Ramos (cell line): ENCODE results near the gene C18orf54.
"Not testable (repeated sequence)": the region's sequence is repeated elsewhere in the genome, so short reads cannot be mapped to it uniquely, and the experiment has no call there.

Source experiments
- in situ Hi-C: fragments of 300-500 bp; cut with MboI; formaldehyde crosslinking; loops from one replicate; pipeline ENCODE4 v1.14.3; 2022; ENCODE audit warnings: low sequenced_read_pairs; ENCODE audit not compliant: unreplicated experiment

C18orf54 gene

GRCh38 chr18:54386800-54387495 is 29.2 kb downstream of the C18orf54 start:
- in situ Hi-C loops, result not testable (repeated sequence)

- in situ Hi-C loops, result no loop called here
Observed at GRCh38 chr18:54387631-54388030, 29.9 kb downstream of the C18orf54 start.

- in situ Hi-C loops, result no loop called here
Observed at GRCh38 chr18:54388203-54389142, 30.8 kb downstream of the C18orf54 start.

DNA sequence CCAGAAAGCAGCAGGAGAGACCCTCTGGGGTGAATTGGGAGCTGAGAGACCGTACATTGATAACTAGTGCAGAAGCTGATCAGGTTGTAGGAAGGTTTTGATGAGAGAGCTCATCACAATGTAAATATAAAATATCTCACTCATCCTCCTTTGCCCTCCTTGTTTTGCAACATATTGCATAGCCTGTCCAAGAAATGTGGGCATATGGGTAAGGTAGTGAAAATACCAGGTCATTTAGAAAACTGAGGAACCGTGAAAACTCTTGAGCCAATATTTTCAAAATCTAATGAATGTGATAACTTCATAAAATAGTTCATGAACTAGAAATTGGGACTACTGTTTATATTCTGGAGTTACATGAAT is 31.4 kb downstream of the C18orf54 start:
- in situ Hi-C loops, result no loop called here

DNA sequence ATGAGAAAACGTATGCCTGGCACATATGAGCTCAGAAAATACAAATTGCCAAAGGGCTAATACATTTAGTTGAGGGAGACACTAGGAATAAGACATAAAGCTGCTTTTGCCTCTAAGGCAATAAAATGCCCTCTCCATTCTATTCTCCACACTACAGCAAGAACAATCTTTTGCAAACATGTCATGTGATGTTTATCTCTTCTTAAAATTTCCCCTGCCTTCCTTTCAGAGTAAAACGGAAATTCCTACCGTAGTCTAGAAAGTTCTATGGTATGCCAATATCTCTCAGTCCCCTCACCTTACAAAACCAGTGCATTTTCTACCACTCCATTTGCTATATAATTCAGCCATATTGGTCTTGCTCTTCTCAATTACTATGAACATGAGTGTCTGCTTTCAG is 33.1 kb downstream of the C18orf54 start:
- in situ Hi-C loops, result no loop called here

DNA sequence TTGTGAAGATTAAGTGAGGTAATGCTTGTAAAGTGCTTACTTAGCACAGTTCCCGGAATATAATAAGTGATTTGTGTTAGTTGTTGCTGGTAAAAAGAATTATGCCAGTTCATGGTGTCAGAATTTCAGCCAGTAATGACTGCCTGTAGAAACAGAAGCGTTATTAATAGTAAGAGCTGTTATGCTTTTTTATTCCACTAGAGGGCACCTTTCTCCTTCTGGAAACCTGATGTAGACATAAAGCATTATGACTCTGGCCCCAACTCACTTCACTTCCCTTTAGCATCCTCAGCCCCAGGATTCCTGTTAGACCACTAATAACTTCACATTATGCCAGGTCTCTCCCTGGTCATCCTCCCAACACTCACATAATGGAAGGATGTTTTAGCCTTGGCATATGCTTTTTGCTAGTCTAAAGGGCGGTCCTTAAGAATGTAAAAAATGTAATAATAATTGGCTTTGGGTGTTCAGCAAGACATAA is 34.9 kb downstream of the C18orf54 start:
- in situ Hi-C loops, result no loop called here

DNA sequence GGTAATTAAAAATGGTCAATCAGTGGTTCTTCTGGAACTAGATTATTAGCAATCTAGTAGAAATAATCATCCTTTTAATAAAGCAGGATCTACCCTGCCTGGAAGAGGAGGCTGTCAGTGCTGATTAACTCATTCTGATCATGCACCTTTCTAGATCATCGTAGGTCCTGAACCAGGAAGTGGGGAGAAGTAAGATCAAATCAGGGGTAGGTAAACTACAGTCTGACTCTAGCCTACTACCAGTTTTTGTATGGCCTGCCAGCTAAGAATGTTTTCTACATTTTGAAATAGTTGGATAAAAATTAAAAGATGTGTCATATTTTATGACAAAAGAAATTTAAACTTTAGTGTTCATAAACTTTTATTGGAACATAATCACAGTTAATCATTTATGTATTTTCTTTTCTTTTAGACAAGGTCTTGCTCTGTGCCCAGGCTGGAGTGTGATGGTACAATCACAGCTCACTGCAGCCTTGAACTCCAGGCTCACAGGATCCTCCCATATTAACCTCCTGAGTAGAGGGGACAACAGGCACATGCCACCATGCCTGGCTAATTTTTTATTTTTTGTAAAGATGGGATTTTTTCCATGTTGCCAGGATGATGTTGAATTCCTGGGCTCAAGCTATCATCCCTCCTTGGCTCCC is 36.1 kb downstream of the C18orf54 start:
- in situ Hi-C loops, result no loop called here

DNA sequence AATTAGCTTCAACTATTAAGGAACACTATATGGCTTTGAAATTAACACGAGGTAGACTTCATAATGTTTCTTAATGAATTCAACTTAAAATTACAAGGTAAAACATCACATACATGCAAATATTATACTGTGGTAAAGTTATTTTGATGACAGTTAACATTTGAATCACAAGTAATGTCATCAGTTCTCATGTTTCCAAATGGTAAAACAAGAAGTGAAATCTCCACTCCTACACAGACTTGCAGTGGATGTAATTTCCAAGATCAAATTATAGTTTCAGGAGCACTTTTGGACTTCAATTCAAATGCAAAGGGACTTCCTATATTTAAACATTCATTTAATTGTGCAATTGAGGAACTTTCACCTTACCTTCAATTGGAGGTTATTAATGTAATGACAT is 39.1 kb downstream of the C18orf54 start:
- in situ Hi-C loops, result no loop called here

DNA sequence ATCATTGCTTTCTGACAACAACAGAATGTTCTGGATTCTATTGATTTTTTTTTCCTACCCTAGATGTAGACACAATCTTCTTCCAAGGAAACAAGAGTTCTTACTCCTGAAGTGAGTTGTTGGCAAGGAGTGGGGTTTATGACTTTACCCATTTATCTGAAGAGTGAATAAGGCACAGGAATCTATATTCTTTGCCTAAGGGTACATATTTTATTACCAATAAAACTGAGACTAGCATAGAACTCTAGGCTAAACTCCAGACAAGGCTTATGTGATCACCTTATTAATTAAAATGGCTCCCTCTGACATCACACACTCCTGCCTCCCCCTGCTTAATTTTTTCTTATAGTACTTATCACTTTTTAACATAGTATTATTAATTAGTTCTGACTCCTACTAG is 47.6 kb downstream of the C18orf54 start:
- in situ Hi-C loops, result no loop called here

GRCh38 chr18:54411781-54412180 is 54.1 kb downstream of the C18orf54 start:
- in situ Hi-C loops, result no loop called here

GRCh38 chr18:54415086-54415485 is 57.4 kb downstream of the C18orf54 start:
- in situ Hi-C loops, result no loop called here

DNA sequence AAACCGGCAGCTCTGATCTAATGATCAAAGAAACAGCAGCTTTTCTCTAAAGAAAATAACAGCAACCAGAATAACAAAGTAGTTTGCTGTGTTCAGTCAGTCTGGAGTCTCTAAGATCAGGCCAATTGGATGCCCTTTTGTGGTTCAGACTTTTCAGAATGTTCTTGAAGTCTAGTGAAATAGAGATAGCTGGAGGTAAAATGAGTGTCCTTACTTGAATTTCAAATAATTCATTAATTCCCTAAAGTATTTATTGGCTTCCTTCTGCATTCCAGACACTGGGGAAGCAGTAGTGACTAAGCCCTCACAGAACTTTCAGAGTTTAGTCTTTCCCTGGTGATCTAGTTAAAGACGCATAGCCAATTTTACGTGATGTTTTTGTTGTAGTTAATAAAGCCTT is 58.7 kb downstream of the C18orf54 start:
- in situ Hi-C loops, result no loop called here

DNA sequence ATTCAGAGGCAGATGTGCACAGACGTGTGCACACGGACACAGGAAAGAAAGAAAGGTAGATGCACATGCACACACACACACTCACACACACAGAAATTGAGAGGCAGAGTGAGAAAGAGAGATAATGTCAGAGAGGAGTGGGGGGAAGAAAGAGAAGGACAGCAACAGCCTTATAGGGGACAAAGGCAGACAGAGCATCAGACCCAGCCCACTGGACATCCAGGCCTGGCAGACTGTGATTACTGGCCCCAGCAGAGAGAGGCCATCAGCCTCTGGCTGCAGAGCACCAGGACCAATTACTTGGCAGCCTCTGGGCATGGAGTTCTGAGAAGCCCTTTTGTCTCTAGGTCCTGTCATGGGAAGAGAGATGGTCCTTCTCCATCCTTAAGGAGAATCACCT is 66.1 kb downstream of the C18orf54 start:
- in situ Hi-C loops, result no loop called here

DNA sequence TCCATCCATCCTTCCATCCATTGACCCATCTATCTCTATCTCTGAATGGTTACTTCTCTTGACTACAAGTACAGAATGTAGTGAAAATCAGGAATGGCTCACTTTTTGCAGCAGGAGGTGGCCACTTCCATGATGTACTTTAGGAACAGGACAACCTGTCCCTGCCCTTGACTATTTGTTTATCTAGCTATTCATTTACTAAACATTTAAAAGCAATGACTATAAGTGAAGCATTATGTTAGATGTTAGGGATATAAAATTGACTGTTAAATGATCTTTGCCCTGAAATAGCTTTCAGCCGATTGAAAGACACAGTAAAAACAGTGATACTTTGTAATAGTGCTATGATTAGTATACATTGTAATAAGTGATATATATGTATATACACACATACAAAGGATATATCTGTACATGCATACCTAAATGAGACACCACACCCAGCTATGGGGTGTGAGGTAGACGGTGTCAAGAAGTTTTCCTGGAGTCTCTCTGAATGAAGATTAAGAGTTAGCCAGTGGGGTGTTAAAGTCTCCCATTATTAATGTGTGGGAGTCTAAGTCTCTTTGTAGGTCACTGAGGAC is 68.5 kb downstream of the C18orf54 start:
- in situ Hi-C loops, result no loop called here
